T47D (cell line): ENCODE data around the gene HERPUD1.
A peak's percentile ranks its signal among the peaks of the same experiment; 100 is the strongest.
"Not testable (repeated sequence)": the region's sequence is repeated elsewhere in the genome, so short reads cannot be mapped to it uniquely, and the experiment has no call there.

Experiments used
- DNase-seq, 2 experiments: peaks; one replicate each; pipeline versions ENCODE4 v3.0.0 to v3.0.0-alpha.2; 2011 to 2012; ENCODE audit warnings: low read depth in 1 of 2, low spot score in 1 of 2
- JUND ChIP-seq: IDR thresholded peaks from 2 replicates; pipeline ENCODE4 v1.6.1; 2012; ENCODE audit warnings: low read depth
- in situ Hi-C: cut with HindIII; loops from 2 replicates; pipeline ENCODE4 v1.10.0; 2016; ENCODE audit warnings: low sequenced_read_pairs, low pct_unique_long_range_greater_than_20kb

Gene HERPUD1, protein sequence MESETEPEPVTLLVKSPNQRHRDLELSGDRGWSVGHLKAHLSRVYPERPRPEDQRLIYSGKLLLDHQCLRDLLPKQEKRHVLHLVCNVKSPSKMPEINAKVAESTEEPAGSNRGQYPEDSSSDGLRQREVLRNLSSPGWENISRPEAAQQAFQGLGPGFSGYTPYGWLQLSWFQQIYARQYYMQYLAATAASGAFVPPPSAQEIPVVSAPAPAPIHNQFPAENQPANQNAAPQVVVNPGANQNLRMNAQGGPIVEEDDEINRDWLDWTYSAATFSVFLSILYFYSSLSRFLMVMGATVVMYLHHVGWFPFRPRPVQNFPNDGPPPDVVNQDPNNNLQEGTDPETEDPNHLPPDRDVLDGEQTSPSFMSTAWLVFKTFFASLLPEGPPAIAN

DNA sequence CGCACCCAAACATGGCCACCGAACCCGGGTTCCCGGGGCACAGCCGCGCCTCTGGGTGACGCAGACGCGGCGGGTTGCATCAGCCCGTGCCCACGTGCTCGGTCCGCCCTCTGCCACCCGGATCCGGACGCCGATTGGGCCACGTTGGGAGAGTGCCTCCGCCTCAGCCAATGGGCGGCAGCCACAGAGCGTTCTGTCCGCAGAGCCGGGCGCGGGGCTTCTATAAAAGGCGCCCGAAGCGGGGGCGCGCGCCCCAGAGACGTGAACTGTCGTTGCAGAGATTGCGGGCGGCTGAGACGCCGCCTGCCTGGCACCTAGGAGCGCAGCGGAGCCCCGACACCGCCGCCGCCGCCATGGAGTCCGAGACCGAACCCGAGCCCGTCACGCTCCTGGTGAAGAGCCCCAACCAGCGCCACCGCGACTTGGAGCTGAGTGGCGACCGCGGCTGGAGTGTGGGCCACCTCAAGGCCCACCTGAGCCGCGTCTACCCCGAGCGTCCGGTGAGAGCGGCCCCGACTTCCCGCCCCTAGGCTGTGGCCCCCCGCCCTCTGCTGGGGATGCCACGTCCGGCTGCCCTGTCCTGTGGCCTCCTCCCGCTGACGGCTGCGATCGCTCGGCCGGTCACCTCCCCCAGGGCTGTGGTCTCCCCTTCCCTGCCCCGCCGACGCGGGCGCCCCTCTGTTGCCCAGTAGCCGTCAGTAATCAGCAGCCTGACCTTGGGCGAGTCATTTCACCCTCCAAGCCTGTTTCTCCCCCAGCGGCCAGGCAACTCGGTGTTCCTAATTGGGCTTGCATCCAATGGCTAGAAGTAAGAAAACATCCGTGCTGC, at the start of gene HERPUD1:
Gene HERPUD1, plus strand, starts transcription at position 251 of the 829 bp plus-strand sequence. Its CDS starts 103 bp downstream, at position 354.
- peak; percentile 94 to 97 for DNase-seq
- TF ChIP-seq JUND = no peak
- in situ Hi-C loops = no loop called here

DNA sequence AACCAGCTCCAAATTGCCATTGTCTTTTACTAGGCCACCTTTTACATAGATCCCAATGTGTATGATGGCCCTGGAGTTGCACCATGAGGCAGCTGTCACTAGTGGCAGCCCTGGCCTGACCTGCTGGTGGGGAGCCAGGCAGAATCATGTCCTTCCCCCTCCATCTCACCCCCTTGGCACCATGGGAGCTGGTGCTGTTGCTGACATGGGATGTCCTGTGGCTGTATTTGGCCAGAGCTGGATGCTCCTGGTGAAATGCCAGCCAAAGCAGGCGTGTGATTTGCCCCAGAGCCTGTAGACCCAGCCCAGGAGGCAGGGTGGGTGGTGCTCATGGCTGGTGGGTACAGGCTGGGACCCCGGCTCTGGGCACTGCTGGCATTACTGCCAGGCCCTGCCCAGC, 48.4 kb upstream of the HERPUD1 start:
- no peak for TF ChIP-seq JUND
- in situ Hi-C loops = no loop called here
- no peak for DNase-seq

DNA sequence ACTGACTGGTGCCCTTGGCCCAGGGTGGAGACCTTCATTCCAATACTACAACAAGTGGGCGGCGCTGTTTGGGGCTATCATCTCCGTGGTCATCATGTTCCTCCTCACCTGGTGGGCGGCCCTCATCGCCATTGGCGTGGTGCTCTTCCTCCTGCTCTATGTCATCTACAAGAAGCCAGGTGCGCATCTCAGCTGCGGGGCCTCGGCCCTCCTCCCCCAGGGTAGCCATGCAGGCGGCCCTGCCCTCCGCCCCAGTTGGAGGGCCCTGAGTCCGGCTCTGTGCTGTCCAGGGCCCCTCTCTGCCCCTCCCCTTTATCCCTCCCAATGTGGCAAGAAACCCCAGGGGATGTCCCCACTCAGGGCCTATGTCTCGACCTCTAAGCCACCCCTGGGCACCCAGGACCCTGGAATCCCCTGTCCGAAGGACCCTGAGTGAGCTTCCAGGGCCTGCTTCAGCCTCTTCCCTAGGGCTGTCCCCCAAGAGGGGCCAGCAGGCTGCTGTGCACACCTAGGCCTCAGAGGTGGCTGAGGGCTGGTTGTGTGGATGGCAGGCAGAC, 47.8 kb upstream of the HERPUD1 start:
- no peak for TF ChIP-seq JUND
- in situ Hi-C loops = no loop called here
- DNase-seq = no peak

DNA sequence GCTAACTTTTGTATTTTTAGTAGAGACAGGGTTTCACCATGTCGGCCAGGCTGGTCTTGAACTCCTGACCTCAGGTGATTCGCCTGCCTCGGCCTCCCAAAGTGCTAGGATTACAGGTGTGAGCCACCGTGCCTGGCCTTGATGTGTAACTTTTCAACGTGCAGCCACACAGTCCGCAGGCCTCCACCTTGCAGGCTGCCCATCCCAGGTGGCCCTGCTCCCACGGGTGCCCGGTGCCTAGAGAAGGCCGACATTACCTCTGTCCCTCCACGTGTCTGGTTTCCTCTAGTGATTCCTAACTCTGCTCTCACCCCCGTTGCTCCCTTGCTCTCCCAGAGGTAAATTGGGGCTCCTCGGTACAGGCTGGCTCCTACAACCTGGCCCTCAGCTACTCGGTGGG, 47.0 kb upstream of the HERPUD1 start:
- in situ Hi-C loops, DNase-seq: not testable (repeated sequence)

DNA sequence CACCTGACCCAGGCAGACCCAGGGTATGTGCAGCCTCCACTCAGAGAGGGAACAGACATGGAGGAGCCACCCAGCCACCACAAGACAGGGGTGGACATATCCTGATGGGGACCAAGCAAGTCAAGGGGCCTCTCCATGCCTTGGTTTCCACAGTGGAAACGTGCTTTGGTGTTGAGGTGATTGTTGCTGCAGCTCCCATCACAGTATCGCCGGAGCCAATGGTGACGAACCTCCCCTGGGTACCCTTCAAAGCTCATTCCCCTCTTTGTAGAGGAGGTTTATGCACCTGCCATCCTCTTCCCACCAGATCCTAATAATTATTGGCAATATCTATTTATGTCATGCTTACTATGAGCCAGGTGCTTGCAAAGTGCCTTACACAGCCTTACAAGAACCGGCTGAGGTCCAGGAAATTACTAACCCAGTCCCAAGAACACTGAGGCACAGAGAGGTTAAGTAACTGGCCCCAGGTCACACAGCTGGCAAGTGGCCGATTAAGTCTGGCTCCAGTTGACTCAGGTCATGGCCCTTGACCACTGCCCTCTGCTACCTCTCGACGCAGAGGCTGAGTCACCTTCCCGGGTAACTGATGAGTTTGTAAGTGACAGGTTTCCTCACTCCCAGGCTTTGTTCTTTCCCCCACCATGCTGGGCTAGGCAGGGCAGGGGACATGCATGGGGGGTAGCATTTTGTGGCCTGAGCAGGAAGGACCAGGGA, 46.3 kb upstream of the HERPUD1 start:
- DNase-seq = no peak
- in situ Hi-C loops = no loop called here
- no peak for TF ChIP-seq JUND

DNA sequence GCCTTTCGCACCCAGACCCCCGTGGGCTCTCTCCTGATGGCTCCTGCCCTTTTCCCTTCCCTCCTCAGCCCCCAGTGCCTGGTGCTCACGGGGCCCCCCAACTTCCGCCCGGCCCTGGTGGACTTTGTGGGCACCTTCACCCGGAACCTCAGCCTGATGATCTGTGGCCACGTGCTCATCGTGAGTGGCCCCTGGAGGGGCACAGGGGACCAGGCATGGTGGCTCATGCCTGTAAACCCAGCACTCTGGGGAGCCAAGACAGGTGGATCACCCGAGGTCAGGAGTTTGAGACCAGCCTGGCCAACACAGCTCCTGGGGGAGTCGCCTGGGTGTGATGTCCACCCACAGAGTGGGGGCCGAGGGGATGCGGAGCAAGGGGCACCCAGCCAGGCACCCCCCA, 45.6 kb upstream of the HERPUD1 start:
- no peak for TF ChIP-seq JUND
- in situ Hi-C loops = no loop called here
- no peak for DNase-seq

DNA sequence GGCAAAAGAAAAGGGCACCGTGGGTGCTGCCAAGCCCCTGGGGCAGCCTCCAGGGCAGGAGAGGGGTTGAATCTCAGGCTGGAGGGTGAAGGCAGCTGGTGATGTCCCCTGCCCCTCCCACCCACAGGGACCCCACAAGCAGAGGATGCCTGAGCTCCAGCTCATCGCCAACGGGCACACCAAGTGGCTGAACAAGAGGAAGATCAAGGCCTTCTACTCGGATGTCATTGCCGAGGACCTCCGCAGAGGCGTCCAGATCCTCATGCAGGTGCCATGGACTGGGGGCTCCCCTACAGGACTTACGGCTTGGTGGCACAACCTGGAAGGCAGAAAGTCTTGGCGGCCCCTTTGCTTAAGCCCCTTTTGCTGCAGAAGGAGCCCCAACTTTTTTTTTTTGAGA, 45.1 kb upstream of the HERPUD1 start:
- in situ Hi-C loops = no loop called here
- no peak for TF ChIP-seq JUND
- DNase-seq = no peak

DNA sequence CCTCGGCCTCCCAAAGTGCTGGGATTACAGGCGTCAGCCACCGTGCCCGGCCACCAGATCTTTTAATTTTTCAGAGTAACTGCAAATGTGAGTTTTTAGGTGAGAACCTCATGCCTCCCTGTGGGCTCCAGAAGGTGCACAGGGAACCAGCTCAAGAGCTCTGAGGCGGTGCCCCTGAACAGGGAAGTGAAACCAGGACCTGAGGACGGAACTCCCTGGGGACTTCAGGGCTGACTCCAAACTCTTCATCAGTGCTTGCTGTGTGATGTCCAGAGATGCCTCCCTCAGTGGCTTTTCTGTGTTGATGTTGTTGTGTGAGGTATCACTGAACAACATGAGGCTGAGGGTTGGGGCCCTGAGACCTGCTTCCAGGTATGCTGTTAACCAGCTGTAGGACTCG, 43.1 kb upstream of the HERPUD1 start:
- no peak for TF ChIP-seq JUND
- DNase-seq = no peak
- in situ Hi-C loops = no loop called here

DNA sequence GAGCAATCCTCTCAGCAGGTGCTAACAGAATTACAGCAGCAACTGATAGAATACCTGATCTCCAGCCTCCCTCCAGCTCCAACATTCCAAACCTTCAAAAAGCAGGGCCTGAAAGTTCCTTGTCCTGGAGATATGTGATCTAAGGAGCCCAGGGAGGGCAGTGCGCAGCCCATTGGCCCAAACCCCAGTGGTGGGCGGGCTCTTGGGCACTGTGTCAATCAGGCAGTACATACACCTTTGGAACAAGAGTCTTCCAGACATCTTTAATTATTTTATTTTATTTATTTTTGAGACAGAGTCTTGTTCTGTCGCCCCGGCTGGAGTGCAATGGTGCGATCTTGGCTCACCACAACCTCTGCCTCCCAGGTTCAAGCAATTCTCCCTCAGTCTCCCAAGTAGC, 42.7 kb upstream of the HERPUD1 start:
- in situ Hi-C loops = no loop called here
- DNase-seq = peak in 1 of 2 experiments; percentile 34
- no peak for TF ChIP-seq JUND

DNA sequence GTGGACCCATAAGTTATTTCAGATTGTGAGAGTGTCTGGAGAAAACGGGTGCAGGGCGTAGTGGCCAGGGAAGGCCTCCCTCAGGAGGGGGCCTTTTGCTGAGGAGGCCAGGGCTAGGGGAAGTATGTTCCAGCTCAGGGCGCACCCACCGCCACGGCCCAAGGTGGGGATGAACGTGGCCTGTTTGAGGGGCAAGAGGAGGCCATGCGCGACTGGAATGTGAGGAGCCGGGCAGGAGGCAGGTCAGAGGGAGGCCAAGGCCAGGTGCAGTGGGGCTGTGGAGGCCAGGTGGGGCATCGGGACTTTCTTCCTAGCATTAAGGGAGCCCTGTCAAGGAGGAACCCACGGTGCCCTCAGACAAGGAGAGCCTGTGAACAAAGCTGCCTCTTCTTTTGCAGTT, 40.3 kb upstream of the HERPUD1 start:
- DNase-seq = no peak
- TF ChIP-seq JUND = no peak
- in situ Hi-C loops = no loop called here

DNA sequence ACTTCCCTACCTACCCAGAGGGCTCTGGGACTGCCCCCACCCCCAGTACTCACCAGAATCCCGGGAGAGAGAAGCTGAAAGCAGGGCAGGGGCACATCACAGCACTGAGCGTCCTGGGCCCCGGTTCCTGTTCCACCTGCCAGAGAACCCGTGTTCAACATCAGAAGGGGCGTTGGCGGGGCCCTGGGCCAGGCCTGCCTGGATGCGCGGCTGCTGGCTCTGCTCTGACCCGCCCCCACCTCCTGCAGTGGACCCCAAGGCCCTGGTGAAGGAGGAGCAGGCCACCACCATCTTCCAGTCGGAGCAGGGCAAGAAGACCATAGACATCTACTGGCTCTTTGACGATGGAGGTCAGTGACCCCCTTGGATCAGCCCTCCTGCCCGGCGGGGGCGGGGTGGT, 39.2 kb upstream of the HERPUD1 start:
- in situ Hi-C loops = no loop called here
- TF ChIP-seq JUND = no peak
- no peak for DNase-seq

DNA sequence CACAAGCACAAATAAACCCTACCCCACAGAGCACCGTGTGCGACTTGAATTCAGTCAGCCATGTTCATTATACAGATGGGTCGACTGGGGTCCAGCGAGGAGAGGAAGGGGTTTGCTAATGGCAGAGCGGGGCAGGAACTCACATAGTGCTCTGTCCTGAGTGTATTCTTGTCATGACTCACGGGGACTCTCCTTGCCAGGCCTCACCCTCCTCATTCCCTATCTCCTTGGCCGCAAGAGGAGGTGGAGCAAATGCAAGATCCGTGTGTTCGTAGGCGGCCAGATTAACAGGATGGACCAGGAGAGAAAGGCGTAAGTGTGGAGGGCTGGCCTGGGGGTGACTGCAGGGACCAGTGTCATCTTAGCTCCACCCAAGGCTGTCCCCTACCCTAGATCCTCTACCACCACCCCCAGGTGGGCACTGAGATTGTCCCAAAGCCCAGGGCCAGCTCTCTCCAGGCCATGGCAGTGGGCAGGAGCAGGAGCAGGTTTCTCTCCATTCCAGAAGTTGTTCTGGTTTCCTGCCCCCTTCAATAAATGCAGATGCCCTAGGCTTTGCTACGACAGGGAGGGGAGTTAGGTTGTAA, 37.5 kb upstream of the HERPUD1 start:
- no peak for TF ChIP-seq JUND
- in situ Hi-C loops = no loop called here

More for the DNA sequence above, 37.5 kb upstream of the HERPUD1 start:
- DNase-seq = peak in 1 of 2 experiments; percentile 28
